MM.1S (cell line): ENCODE measurements around the gene MARVELD2.

Experiments
- EZH2 ChIP-seq: fragments of 300-600 bp; sonication (generic); optimal IDR thresholded peaks from 2 replicates; pipeline ENCODE3; 2017; ENCODE audit warnings: low read depth, mild to moderate bottlenecking, antibody characterized with exemption, low read length, mixed read lengths
- EZH2phosphoT487 ChIP-seq: fragments of 300-600 bp; sonication (generic); IDR thresholded peaks from 2 replicates; pipeline ENCODE4 v1.6.1; 2018; ENCODE audit warnings: antibody characterized with exemption, low read length
- TF ChIP-seq, protein P1 (sequence below): fragments of 300-600 bp; sonication (generic); IDR thresholded peaks from 2 replicates; pipeline ENCODE4 v1.5.1; 2016; ENCODE audit warnings: antibody characterized with exemption, low read length, mixed read lengths

DNA sequence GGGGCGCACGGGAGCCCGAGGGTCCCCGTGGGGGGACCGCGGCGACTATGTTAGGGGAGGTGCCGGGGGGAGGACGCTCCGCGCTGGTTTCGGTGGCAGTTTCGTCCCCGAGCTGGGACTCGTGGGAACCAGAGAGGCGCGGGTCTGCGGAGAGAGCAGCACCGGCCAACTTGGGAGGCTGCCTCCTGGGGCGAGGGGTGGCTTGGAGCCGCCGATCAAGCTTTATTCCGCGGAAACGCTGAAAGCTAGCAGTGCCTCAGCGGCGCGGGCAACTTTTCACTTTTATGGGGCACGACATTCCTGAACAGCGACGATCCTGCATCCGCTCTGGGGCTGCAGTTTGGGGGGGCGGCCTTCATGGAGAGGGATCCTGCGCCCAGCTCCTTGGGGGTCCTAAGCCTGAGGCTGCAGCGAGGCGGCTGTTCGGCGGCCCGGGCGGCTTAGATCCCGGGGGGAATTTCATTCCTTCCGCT is 78.0 kb downstream of the MARVELD2 start:
- TF ChIP-seq, protein P1, sequence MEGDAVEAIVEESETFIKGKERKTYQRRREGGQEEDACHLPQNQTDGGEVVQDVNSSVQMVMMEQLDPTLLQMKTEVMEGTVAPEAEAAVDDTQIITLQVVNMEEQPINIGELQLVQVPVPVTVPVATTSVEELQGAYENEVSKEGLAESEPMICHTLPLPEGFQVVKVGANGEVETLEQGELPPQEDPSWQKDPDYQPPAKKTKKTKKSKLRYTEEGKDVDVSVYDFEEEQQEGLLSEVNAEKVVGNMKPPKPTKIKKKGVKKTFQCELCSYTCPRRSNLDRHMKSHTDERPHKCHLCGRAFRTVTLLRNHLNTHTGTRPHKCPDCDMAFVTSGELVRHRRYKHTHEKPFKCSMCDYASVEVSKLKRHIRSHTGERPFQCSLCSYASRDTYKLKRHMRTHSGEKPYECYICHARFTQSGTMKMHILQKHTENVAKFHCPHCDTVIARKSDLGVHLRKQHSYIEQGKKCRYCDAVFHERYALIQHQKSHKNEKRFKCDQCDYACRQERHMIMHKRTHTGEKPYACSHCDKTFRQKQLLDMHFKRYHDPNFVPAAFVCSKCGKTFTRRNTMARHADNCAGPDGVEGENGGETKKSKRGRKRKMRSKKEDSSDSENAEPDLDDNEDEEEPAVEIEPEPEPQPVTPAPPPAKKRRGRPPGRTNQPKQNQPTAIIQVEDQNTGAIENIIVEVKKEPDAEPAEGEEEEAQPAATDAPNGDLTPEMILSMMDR: no peak
- TF ChIP-seq EZH2 (no peak), EZH2phosphoT487 (no peak)
